ENCODE measurements around the gene UGT1A8.

The UGT1A8 gene

DNA sequence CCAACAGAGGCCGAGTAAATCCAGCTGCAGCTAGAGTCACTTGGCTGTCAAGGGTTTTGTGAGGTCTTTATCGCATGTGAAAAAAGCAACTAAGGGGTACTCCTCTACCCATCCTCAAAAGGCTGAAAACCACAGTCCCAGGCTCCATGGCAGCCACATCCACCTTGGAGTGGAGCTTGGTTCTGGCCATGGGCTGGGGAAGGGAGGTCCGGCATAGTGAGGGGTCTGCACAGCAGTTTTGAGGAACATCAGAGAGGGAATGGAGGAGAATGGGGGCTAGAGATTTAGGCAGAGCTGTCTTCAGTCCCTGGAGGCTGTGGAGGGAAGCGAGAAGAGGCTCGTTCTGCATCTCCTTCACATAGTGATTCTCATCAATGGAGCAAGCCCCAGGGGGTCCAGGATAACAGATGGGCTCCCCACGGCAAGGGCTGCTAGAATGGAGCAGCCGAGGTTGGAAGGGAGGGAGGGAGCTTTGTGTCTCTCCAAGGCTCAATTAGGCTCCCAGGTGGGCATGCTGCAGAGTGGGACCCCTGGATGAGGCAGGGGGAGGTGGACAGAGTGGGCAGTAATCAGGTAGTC is 181.7 kb downstream of the UGT1A8 start:
- no peak overlapping the region for H3K4me2 ChIP-seq (ENCODE audit: low read depth, low read length)
- no peaks in the 10 kb centered on the region for H3K36me3 ChIP-seq (replicated peaks; ENCODE audit: insufficient read depth, low read length)
- no peaks in the 10 kb centered on the region for H3K9me3 ChIP-seq (replicated peaks; ENCODE audit: insufficient read depth, low read length)
- no peak overlapping the region for H3K27ac ChIP-seq (ENCODE audit: low read length)
- H3F3A ChIP-seq (ENCODE audit: insufficient read depth, low read length), result no peaks in the 10 kb centered on the region
- H2AFZ ChIP-seq (ENCODE audit: low read length), result no peak overlapping the region
- peaks cover 11% of the 10 kb centered on the region for H3K4me1 ChIP-seq (ENCODE audit: low read length)
- H3K4me3 ChIP-seq (ENCODE audit: low read length), result no peak overlapping the region
- no peaks in the 10 kb centered on the region for H3K79me2 ChIP-seq (ENCODE audit: low read length)
- no peak for TF ChIP-seq EZH2 (optimal IDR thresholded peaks at IDR 0.05; ENCODE audit: low read depth, low read length)
- TF ChIP-seq, protein P1, sequence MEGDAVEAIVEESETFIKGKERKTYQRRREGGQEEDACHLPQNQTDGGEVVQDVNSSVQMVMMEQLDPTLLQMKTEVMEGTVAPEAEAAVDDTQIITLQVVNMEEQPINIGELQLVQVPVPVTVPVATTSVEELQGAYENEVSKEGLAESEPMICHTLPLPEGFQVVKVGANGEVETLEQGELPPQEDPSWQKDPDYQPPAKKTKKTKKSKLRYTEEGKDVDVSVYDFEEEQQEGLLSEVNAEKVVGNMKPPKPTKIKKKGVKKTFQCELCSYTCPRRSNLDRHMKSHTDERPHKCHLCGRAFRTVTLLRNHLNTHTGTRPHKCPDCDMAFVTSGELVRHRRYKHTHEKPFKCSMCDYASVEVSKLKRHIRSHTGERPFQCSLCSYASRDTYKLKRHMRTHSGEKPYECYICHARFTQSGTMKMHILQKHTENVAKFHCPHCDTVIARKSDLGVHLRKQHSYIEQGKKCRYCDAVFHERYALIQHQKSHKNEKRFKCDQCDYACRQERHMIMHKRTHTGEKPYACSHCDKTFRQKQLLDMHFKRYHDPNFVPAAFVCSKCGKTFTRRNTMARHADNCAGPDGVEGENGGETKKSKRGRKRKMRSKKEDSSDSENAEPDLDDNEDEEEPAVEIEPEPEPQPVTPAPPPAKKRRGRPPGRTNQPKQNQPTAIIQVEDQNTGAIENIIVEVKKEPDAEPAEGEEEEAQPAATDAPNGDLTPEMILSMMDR (IDR thresholded peaks at IDR 0.05; ENCODE audit: low read length), result no peak
- no peak for TF ChIP-seq EZH2phosphoT487 (IDR thresholded peaks at IDR 0.05; ENCODE audit: low read length)
- no peak for DNase-seq
- H3K9me2 ChIP-seq (replicated peaks; ENCODE audit: insufficient read depth, low read length), result no peaks in the 10 kb centered on the region
- H3K27me3 ChIP-seq (replicated peaks; ENCODE audit: insufficient read depth, low read length), result no peaks in the 10 kb centered on the region
- H4K20me1 ChIP-seq (ENCODE audit: insufficient read depth, low read length), result no peaks in the 10 kb centered on the region
- H3K9ac ChIP-seq (ENCODE audit: low read length), result no peak overlapping the region

DNA sequence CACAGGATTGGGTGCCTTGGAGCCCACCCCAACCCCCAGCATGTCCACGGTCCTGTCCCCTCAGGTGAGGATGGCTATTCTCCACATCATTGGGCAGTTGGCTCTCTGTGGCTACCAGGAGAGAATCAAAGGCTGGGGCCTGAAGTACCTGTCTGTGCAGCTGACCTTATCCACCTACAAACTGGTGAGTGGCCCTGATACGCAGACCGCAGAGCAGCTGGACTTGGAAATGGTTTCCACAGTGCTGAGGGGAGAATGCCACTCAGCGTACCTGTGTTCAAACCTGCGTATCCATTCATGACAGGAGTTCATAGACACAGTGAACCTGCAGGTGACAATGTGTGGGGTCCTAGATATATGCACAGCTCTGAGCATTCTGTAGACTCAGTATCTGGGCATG is 182.3 kb downstream of the UGT1A8 start:
- H3K9me2 ChIP-seq (replicated peaks; ENCODE audit: insufficient read depth, low read length), result no peaks in the 10 kb centered on the region
- H3K36me3 ChIP-seq (replicated peaks; ENCODE audit: insufficient read depth, low read length), result no peaks in the 10 kb centered on the region
- H3K9ac ChIP-seq (ENCODE audit: low read length), result no peak overlapping the region
- H3K27ac ChIP-seq (ENCODE audit: low read length), result no peak overlapping the region
- DNase-seq, result no peak
- no peaks in the 10 kb centered on the region for H3K9me3 ChIP-seq (replicated peaks; ENCODE audit: insufficient read depth, low read length)
- TF ChIP-seq EZH2phosphoT487 (IDR thresholded peaks at IDR 0.05; ENCODE audit: low read length), result no peak
- TF ChIP-seq, protein P1 (IDR thresholded peaks at IDR 0.05; ENCODE audit: low read length), result no peak
- TF ChIP-seq EZH2 (optimal IDR thresholded peaks at IDR 0.05; ENCODE audit: low read depth, low read length), result no peak
- H3K4me3 ChIP-seq (ENCODE audit: low read length), result no peak overlapping the region
- no peaks in the 10 kb centered on the region for H4K20me1 ChIP-seq (ENCODE audit: insufficient read depth, low read length)
- no peaks in the 10 kb centered on the region for H3K79me2 ChIP-seq (ENCODE audit: low read length)
- H3K4me1 ChIP-seq (ENCODE audit: low read length), result peaks cover 11% of the 10 kb centered on the region
- no peaks in the 10 kb centered on the region for H3K27me3 ChIP-seq (replicated peaks; ENCODE audit: insufficient read depth, low read length)
- no peaks in the 10 kb centered on the region for H3F3A ChIP-seq (ENCODE audit: insufficient read depth, low read length)
- no peak overlapping the region for H3K4me2 ChIP-seq (ENCODE audit: low read depth, low read length)
- no peak overlapping the region for H2AFZ ChIP-seq (ENCODE audit: low read length)

DNA sequence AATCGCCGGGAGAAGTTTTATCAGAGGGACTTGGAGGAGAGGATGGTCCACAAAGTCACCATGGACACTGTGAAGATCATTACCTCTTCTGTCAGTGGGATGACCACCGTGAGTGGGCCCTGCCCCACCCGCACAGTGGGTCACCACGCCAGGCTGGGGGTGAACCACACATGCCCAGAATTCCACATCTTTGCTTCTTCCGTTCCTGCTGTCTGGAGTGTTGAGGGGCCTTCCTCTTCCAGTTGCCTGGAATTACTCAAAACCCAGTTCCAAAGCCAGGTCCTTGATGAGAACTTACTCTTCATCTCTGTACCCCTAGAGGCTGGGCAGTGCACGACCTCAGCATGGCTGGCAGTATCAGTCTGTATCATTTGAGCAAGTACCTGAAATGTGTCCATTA is 182.8 kb downstream of the UGT1A8 start:
- Histone ChIP-seq H3K9me3 (replicated peaks; ENCODE audit: insufficient read depth, low read length) (no peaks in the 10 kb centered on the region), H3K4me2 (ENCODE audit: low read depth, low read length) (no peak overlapping the region), H3K27ac (ENCODE audit: low read length) (no peak overlapping the region), H3F3A (ENCODE audit: insufficient read depth, low read length) (no peaks in the 10 kb centered on the region), H3K27me3 (replicated peaks; ENCODE audit: insufficient read depth, low read length) (no peaks in the 10 kb centered on the region), H3K36me3 (replicated peaks; ENCODE audit: insufficient read depth, low read length) (no peaks in the 10 kb centered on the region), H3K9me2 (replicated peaks; ENCODE audit: insufficient read depth, low read length) (no peaks in the 10 kb centered on the region), H3K4me3 (ENCODE audit: low read length) (no peak overlapping the region), H4K20me1 (ENCODE audit: insufficient read depth, low read length) (no peaks in the 10 kb centered on the region), H3K9ac (ENCODE audit: low read length) (no peak overlapping the region), H2AFZ (ENCODE audit: low read length) (no peak overlapping the region), H3K79me2 (ENCODE audit: low read length) (no peaks in the 10 kb centered on the region), H3K4me1 (ENCODE audit: low read length) (peaks cover 11% of the 10 kb centered on the region)
- TF ChIP-seq EZH2phosphoT487 (IDR thresholded peaks at IDR 0.05; ENCODE audit: low read length) (no peak), EZH2 (optimal IDR thresholded peaks at IDR 0.05; ENCODE audit: low read depth, low read length) (no peak)
- TF ChIP-seq, protein P1 (IDR thresholded peaks at IDR 0.05; ENCODE audit: low read length), result no peak
- no peak for DNase-seq
